Hepatocyte (in vitro differentiated cells): ENCODE results near the gene PODXL2. TPM values are rescaled to one million over a fixed set of nuclear protein-coding genes. Genes with fewer than 3 reads are reported as not detected.

Experiments
- DNase-seq: peaks from one replicate; pipeline ENCODE4 v3.0.0-alpha.2; 2016; ENCODE audit warnings: low spot score
- H2AFZ ChIP-seq: fragments of 200-600 bp; sonication (generic); 2 replicates; pipeline ENCODE4 v1.6.0; 2016; ENCODE audit warnings: antibody characterized with exemption, mild to moderate bottlenecking
- H3K27ac ChIP-seq: fragments of 200-600 bp; sonication (generic); 2 replicates; pipeline ENCODE4 v1.5.1; 2016; ENCODE audit warnings: mild to moderate bottlenecking
- H3K27me3 ChIP-seq: fragments of 200-600 bp; sonication (generic); 2 replicates; pipeline ENCODE4 v1.6.1; 2016
- H3K36me3 ChIP-seq: fragments of 200-600 bp; sonication (generic); replicated peaks from 2 replicates; pipeline ENCODE4 v1.5.1; 2016; ENCODE audit warnings: low read depth; ENCODE audit not compliant: insufficient read depth
- H3K4me1 ChIP-seq: fragments of 200-600 bp; sonication (generic); 2 replicates; pipeline ENCODE4 v1.5.1; 2016; ENCODE audit warnings: mild to moderate bottlenecking, moderate library complexity; ENCODE audit not compliant: insufficient read depth
- H3K4me2 ChIP-seq: fragments of 200-600 bp; sonication (generic); 2 replicates; pipeline ENCODE4 v1.6.0; 2016
- H3K4me3 ChIP-seq: fragments of 200-600 bp; sonication (generic); 2 replicates; pipeline ENCODE4 v1.5.1; 2016; ENCODE audit warnings: mild to moderate bottlenecking
- H3K79me2 ChIP-seq: fragments of 200-600 bp; sonication (generic); 2 replicates; pipeline ENCODE4 v1.6.0; 2017; ENCODE audit warnings: mild to moderate bottlenecking
- H3K9me2 ChIP-seq: fragments of 200-600 bp; sonication (generic); replicated peaks from 2 replicates; pipeline ENCODE4 v1.6.0; 2017; ENCODE audit warnings: mild to moderate bottlenecking; ENCODE audit not compliant: insufficient read depth
- H3K9me3 ChIP-seq: fragments of 200-600 bp; sonication (generic); 2 replicates; pipeline ENCODE4 v1.5.1; 2016; ENCODE audit warnings: low read depth, mild to moderate bottlenecking
- H4K20me1 ChIP-seq: fragments of 200-600 bp; sonication (generic); 2 replicates; pipeline ENCODE4 v1.6.0; 2016; ENCODE audit warnings: mild to moderate bottlenecking; ENCODE audit not compliant: insufficient read depth, poor library complexity, severe bottlenecking
- CTCF ChIP-seq: fragments of 200-600 bp; sonication (generic); IDR thresholded peaks from 2 replicates; pipeline ENCODE4 v1.5.1; 2016; ENCODE audit warnings: antibody characterized with exemption, mild to moderate bottlenecking; ENCODE audit not compliant: poor library complexity
- EZH2 ChIP-seq: fragments of 200-600 bp; sonication (generic); IDR thresholded peaks from 2 replicates; pipeline ENCODE4 v1.6.1; 2016; ENCODE audit warnings: antibody characterized with exemption, mild to moderate bottlenecking, borderline replicate concordance
- EZH2phosphoT487 ChIP-seq: fragments of 200-600 bp; sonication (generic); IDR thresholded peaks from one replicate; pipeline ENCODE4 v1.6.1; 2018; ENCODE audit warnings: antibody characterized with exemption, mild to moderate bottlenecking, low read depth, moderate library complexity; ENCODE audit not compliant: unreplicated experiment, severe bottlenecking
- WGBS: methylation state at CpG from one replicate; pipeline ENCODE4 v1.1.6; 2016; ENCODE audit warnings: low lambda C conversion rate; ENCODE audit errors: missing lambda C conversion rate; 5-methylcytosine and 5-hydroxymethylcytosine counted together
- microRNA-seq: library from miRNA; unstranded; fragments of <30 nt; microRNA quantifications from one replicate; pipeline ENCODE4, GENCODE V29; 2017
- polyA plus RNA-seq: library from polyadenylated mRNA; unstranded; fragments of >200 nt; fragmentation: Nextera tagmentation; extraction: Ambion mirVana; gene quantifications from 2 replicates; pipeline ENCODE4 v1.2.1, GENCODE V29; 2016
- small RNA-seq: library from RNA; depleted of rRNA; stranded (forward); fragments of <200 nt; gene quantifications from one replicate; pipeline ENCODE3, GENCODE V24; 2014
- total RNA-seq: library from RNA; depleted of rRNA; stranded (reverse); fragments of >200 nt; gene quantifications from 2 replicates; pipeline ENCODE4 v1.2.3, GENCODE V29; 2014

The PODXL2 gene
- total and polyA plus RNA-seq, 2 experiments from 2014 or later = 5.1 to 6.4 TPM

GRCh38 chr3:127720161-127720823 is 91.3 kb downstream of the PODXL2 start:
- Histone ChIP-seq H3K36me3 (no peaks in the 10 kb centered on the region), H3K9me3 (no peaks in the 10 kb centered on the region), H3K79me2 (no peaks in the 10 kb centered on the region), H3K4me2 (no peak overlapping the region), H3K4me3 (no peak overlapping the region), H4K20me1 (no peaks in the 10 kb centered on the region), H3K9me2 (no peaks in the 10 kb centered on the region), H2AFZ (no peak overlapping the region), H3K27me3 (no peaks in the 10 kb centered on the region), H3K27ac (no peak overlapping the region), H3K4me1 (peaks cover 4% of the 10 kb centered on the region)
- DNase-seq = no peak
- no peak for TF ChIP-seq EZH2
- no peak for TF ChIP-seq EZH2phosphoT487
- no peak for TF ChIP-seq CTCF
- WGBS = 94% methylated on average over 15 of the region's 15 CpGs

GRCh38 chr3:127720985-127721935 is 92.3 kb downstream of the PODXL2 start:
- no peaks in the 10 kb centered on the region for H3K36me3 ChIP-seq
- no peak overlapping the region for H3K4me2 ChIP-seq
- no peaks in the 10 kb centered on the region for H3K9me3 ChIP-seq
- no peak for DNase-seq
- H3K4me1 ChIP-seq = peaks cover 4% of the 10 kb centered on the region
- TF ChIP-seq CTCF = no peak
- no peak for TF ChIP-seq EZH2
- TF ChIP-seq EZH2phosphoT487 = no peak
- no peak overlapping the region for H3K27ac ChIP-seq
- H3K79me2 ChIP-seq = no peaks in the 10 kb centered on the region
- no peaks in the 10 kb centered on the region for H3K9me2 ChIP-seq
- WGBS = 92% methylated on average over 17 of the region's 17 CpGs
- no peak overlapping the region for H3K4me3 ChIP-seq
- no peak overlapping the region for H2AFZ ChIP-seq
- no peaks in the 10 kb centered on the region for H4K20me1 ChIP-seq
- no peaks in the 10 kb centered on the region for H3K27me3 ChIP-seq

- 42% methylated on average over 13 of the region's 13 CpGs for WGBS
- Histone ChIP-seq H3K4me1 (peaks cover 4% of the 10 kb centered on the region), H3K9me3 (no peaks in the 10 kb centered on the region), H2AFZ (no peak overlapping the region), H3K36me3 (no peaks in the 10 kb centered on the region), H3K27me3 (no peaks in the 10 kb centered on the region), H3K4me3 (no peak overlapping the region), H3K79me2 (no peaks in the 10 kb centered on the region), H3K9me2 (no peaks in the 10 kb centered on the region), H4K20me1 (no peaks in the 10 kb centered on the region), H3K4me2 (no peak overlapping the region), H3K27ac (no peak overlapping the region)
- DNase-seq = no peak
- no peak for TF ChIP-seq EZH2
Observed at GRCh38 chr3:127722091-127722784, 93.3 kb downstream of the PODXL2 start.

Small RNA genes within 50 kb of the gene (microRNA-seq; reads per million reads assigned to microRNA genes)
- gene MIR7976 = not detected

Small RNA genes within 50 kb of the gene (small RNA-seq; reads per million reads assigned to genes)
- 0.16 reads per million for gene MIR7976

Other genes with a start within 250 kb of the PODXL2 start
- 39.9 and 41.0 TPM in 2 replicates for gene TPRA1, start 38.5 kb upstream of the PODXL2 start, total RNA-seq
- 57.2 and 66.3 TPM in 2 replicates for gene TPRA1, start 38.5 kb upstream of the PODXL2 start, polyA plus RNA-seq
- gene MCM2, start 30.8 kb upstream of the PODXL2 start, total RNA-seq = 19.6 and 31.4 TPM in 2 replicates
- gene MCM2, start 30.8 kb upstream of the PODXL2 start, polyA plus RNA-seq = 14.6 and 15.0 TPM in 2 replicates
- gene ABTB1, start 43.8 kb downstream of the PODXL2 start, total RNA-seq = 4.7 and 8.7 TPM in 2 replicates
- gene ABTB1, start 43.8 kb downstream of the PODXL2 start, polyA plus RNA-seq = 13.8 and 23.8 TPM in 2 replicates
- gene MGLL, start 193.3 kb downstream of the PODXL2 start, total RNA-seq = 5.4 and 7.3 TPM in 2 replicates
- gene MGLL, start 193.3 kb downstream of the PODXL2 start, polyA plus RNA-seq = 19.5 and 21.4 TPM in 2 replicates